Colonic mucosa (tissue), 4 donors: ENCODE results near the gene NOL4L. TPM values are rescaled to one million over a fixed set of nuclear protein-coding genes. Genes with fewer than 3 reads are reported as not detected.
"Not testable (repeated sequence)": the region's sequence is repeated elsewhere in the genome, so short reads cannot be mapped to it uniquely, and the experiment has no call there.

Experiments
- DNase-seq: peaks from one replicate; pipeline ENCODE4 v3.0.0-alpha.2; 2020
- H3K27ac ChIP-seq: fragments of 200-600 bp; one replicate; pipeline ENCODE4 v1.8.0; 2021
- H3K27me3 ChIP-seq: fragments of 200-600 bp; one replicate; pipeline ENCODE4 v1.8.0; 2021
- H3K36me3 ChIP-seq: fragments of 200-600 bp; one replicate; pipeline ENCODE4 v1.8.0; 2021
- H3K4me1 ChIP-seq: fragments of 200-600 bp; one replicate; pipeline ENCODE4 v1.8.0; 2021; ENCODE audit warnings: mild to moderate bottlenecking
- H3K4me3 ChIP-seq: fragments of 200-600 bp; one replicate; pipeline ENCODE4 v1.8.0; 2021
- H3K9ac ChIP-seq, 2 donors: one replicate each; pipeline ENCODE4 v1.7.0; 2013; ENCODE audit warnings: control low read depth in 2 of 2, low read depth in 2 of 2, low read length in 2 of 2
- H3K9me3 ChIP-seq: fragments of 200-600 bp; one replicate; pipeline ENCODE4 v1.8.0; 2021
- CTCF ChIP-seq: fragments of 200-600 bp; IDR thresholded peaks from one replicate; pipeline ENCODE4 v1.8.0; 2022; ENCODE audit warnings: antibody characterized with exemption, mild to moderate bottlenecking
- intact Hi-C: fragments of 100-400 bp; cut with DNase I; formaldehyde crosslinking; loops from one replicate; pipeline ENCODE4 v1.14.1; 2022
- total RNA-seq, 2 donors: library from RNA; stranded (reverse); fragmentation: NEBNext Ultra II Directional in 1 of 2; extraction: Animal tissue kit (Norgen Biotek cat#: 25700) in 1 of 2; gene quantifications; one replicate each; pipeline ENCODE4 v1.2.1, GENCODE V29; 2021
- donor health status: healthy.
- donor health status: DM: no; HTN: no; CAD: no.
- donor health status: DM: no; HTN: no; CAD: no.

Gene NOL4L
- total RNA-seq, 2 donors from 2014 or later: 54.2 to 58.0 TPM

DNA sequence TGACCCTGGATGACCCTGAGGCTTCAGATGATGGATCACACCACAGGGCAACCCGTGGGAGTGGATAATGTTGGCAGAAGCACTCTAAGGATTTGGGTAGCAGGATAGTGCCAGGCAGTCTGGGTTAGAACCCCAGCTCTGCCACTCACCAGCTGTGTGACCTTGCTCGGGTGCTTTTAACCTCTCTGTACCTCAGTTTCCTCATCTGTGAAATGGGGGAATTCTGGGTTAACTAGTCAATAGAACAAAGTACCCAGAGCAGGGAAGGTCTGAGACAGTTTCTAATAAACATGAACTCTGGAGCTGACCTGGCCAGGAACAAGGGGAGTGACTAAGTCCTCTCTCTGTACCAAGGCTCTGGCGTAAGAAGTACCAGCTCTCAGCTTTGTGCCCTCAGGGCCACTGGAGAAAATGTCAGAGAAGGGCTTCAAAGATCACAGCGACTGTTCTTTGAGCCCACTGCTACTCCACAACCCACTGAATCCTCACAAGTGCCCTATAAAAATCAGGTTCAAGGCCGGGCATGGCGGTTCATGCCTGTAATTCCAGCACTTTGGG lies 14.7 kb upstream of the NOL4L start:
- intact Hi-C loops: no loop called here
- H3K36me3 ChIP-seq: no peaks in the 10 kb centered on the region
- H3K9me3 ChIP-seq: no peaks in the 10 kb centered on the region
- no peaks in the 10 kb centered on the region for H3K27me3 ChIP-seq
- no peak for TF ChIP-seq CTCF
- H3K27ac ChIP-seq: no peak overlapping the region
- no peak for DNase-seq
- no peak overlapping the region for H3K4me3 ChIP-seq
- no peaks in the 10 kb centered on the region for H3K4me1 ChIP-seq
- H3K9ac ChIP-seq: no peak overlapping the region

DNA sequence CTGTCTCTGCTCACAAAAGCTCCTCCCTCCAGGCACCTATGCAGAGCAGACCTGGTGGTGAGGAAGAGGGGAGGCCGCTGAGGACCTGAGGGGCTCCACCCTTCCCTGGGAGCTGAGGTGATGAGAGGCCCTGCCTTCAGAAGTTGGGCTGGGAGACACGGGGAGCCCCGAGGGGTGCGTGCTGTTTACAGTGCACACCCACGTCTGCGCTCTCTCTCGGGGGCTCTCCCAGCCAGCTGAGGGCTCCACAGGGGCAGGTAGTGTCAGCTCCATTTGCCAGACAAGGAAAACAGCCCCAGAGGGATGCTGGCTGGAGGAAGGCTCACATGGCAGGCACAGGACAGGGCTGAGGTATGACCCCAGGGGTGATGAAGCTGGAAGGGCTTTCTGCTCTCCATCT lies 13.5 kb upstream of the NOL4L start:
- Histone ChIP-seq H3K9ac (no peak overlapping the region), H3K27me3 (no peaks in the 10 kb centered on the region), H3K36me3 (no peaks in the 10 kb centered on the region), H3K4me1 (no peaks in the 10 kb centered on the region), H3K27ac (no peak overlapping the region), H3K4me3 (no peak overlapping the region), H3K9me3 (no peaks in the 10 kb centered on the region)
- no peak for DNase-seq
- intact Hi-C loops: no loop called here
- no peak for TF ChIP-seq CTCF

- Histone ChIP-seq H3K4me1 (no peaks in the 10 kb centered on the region), H3K9ac (no peak overlapping the region), H3K36me3 (no peaks in the 10 kb centered on the region), H3K27me3 (no peaks in the 10 kb centered on the region), H3K9me3 (no peaks in the 10 kb centered on the region), H3K27ac (no peak overlapping the region), H3K4me3 (no peak overlapping the region)
- no peak for DNase-seq
- TF ChIP-seq CTCF: no peak
- intact Hi-C loops: no loop called here
These were observed 12.6 kb upstream of the NOL4L start for GRCh38 chr20:32597714-32598113.

GRCh38 chr20:32596681-32597252 lies 11.6 kb upstream of the NOL4L start:
- no peak overlapping the region for H3K4me3 ChIP-seq
- TF ChIP-seq CTCF: no peak
- no peaks in the 10 kb centered on the region for H3K4me1 ChIP-seq
- DNase-seq: no peak
- H3K27me3 ChIP-seq: no peaks in the 10 kb centered on the region
- no peak overlapping the region for H3K27ac ChIP-seq
- no peaks in the 10 kb centered on the region for H3K9me3 ChIP-seq
- no peaks in the 10 kb centered on the region for H3K36me3 ChIP-seq
- intact Hi-C loops: no loop called here
- H3K9ac ChIP-seq: no peak overlapping the region

DNA sequence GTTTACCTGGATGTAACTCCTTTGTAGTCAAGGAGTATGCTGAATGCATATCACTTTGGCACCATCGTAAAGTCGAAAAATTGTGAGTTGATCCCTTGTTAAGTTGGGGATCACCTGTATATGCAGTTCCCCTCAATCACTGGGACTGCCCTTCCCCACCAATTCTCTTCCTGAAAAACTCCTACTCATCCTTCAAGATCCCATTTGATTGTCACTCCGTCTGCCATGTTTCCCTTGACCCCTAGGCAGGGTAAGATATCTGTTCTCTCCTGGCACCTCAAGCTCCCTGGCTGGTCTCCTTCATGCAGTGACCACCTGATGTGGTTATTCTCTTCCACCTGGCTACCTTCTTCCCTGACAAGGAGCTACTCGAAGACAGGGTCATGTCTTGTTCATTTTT lies 10.0 kb upstream of the NOL4L start:
- TF ChIP-seq CTCF: no peak
- H3K9me3 ChIP-seq: no peaks in the 10 kb centered on the region
- intact Hi-C loops: no loop called here
- H3K4me1 ChIP-seq: no peaks in the 10 kb centered on the region
- H3K4me3 ChIP-seq: no peak overlapping the region
- no peaks in the 10 kb centered on the region for H3K36me3 ChIP-seq
- no peak for DNase-seq
- no peaks in the 10 kb centered on the region for H3K27me3 ChIP-seq
- H3K9ac ChIP-seq: no peak overlapping the region
- no peak overlapping the region for H3K27ac ChIP-seq

- H3K9ac ChIP-seq, H3K36me3 ChIP-seq, H3K4me3 ChIP-seq, DNase-seq, intact Hi-C loops, H3K27me3 ChIP-seq, H3K9me3 ChIP-seq, H3K27ac ChIP-seq, H3K4me1 ChIP-seq: not testable (repeated sequence)
These were observed 9.5 kb upstream of the NOL4L start for GRCh38 chr20:32594669-32595068.
